HG02571 (cell line): ENCODE results near the gene NLRC3.
"Not testable (repeated sequence)": the region's sequence is repeated elsewhere in the genome, so short reads cannot be mapped to it uniquely, and the experiment has no call there.

ENCODE experiments used
- ATAC-seq: cut with Tn5 transposase; IDR thresholded peaks from one replicate; pipeline ENCODE4 v1.9.1; 2021; ENCODE audit warnings: mild to moderate bottlenecking, moderate library complexity; ENCODE audit not compliant: unreplicated experiment

The NLRC3 gene

GRCh38 chr16:3548859-3549258 lies 28.3 kb downstream of the NLRC3 start:
- no peak for ATAC-seq

GRCh38 chr16:3548445-3548844 lies 28.8 kb downstream of the NLRC3 start:
- no peak for ATAC-seq

- ATAC-seq: no peak
Observed at GRCh38 chr16:3546986-3547682, 30.1 kb downstream of the NLRC3 start.

GRCh38 chr16:3542601-3543373 lies 34.4 kb downstream of the NLRC3 start:
- no peak for ATAC-seq

- no peak for ATAC-seq
Observed at GRCh38 chr16:3541527-3542155, 35.6 kb downstream of the NLRC3 start.

- ATAC-seq: no peak
Observed at GRCh38 chr16:3538222-3538621, 39.0 kb downstream of the NLRC3 start.

GRCh38 chr16:3536851-3537250 lies 40.4 kb downstream of the NLRC3 start:
- ATAC-seq: no peak

GRCh38 chr16:3536271-3536731 lies 40.9 kb downstream of the NLRC3 start:
- ATAC-seq: no peak

GRCh38 chr16:3534126-3534525 lies 43.1 kb downstream of the NLRC3 start:
- no peak for ATAC-seq

- ATAC-seq: no peak
Observed at GRCh38 chr16:3532741-3533140, 44.5 kb downstream of the NLRC3 start.

- ATAC-seq: no peak
Observed at GRCh38 chr16:3530371-3530914, 46.8 kb downstream of the NLRC3 start.

GRCh38 chr16:3529175-3529574 lies 48.0 kb downstream of the NLRC3 start:
- no peak for ATAC-seq

- no peak for ATAC-seq
Observed at GRCh38 chr16:3528406-3528805, 48.8 kb downstream of the NLRC3 start.

GRCh38 chr16:3527216-3527829 lies 49.9 kb downstream of the NLRC3 start:
- not testable (repeated sequence) for ATAC-seq

GRCh38 chr16:3525951-3526350 lies 51.3 kb downstream of the NLRC3 start:
- ATAC-seq: no peak

GRCh38 chr16:3523281-3523680 lies 53.9 kb downstream of the NLRC3 start:
- no peak for ATAC-seq

- no peak for ATAC-seq
Observed at GRCh38 chr16:3520841-3521240, 56.4 kb downstream of the NLRC3 start.

GRCh38 chr16:3520413-3520812 lies 56.8 kb downstream of the NLRC3 start:
- no peak for ATAC-seq

- no peak for ATAC-seq
Observed at GRCh38 chr16:3519581-3519980, 57.6 kb downstream of the NLRC3 start.

GRCh38 chr16:3518986-3519348 lies 58.2 kb downstream of the NLRC3 start:
- no peak for ATAC-seq

- no peak for ATAC-seq
Observed at GRCh38 chr16:3518292-3518985, 58.8 kb downstream of the NLRC3 start.
